ENCODE data around the gene NFS1.
A peak's percentile ranks its signal among the peaks of the same experiment; 100 is the strongest.
"Not testable (repeated sequence)": the region's sequence is repeated elsewhere in the genome, so short reads cannot be mapped to it uniquely, and the experiment has no call there.

DNA sequence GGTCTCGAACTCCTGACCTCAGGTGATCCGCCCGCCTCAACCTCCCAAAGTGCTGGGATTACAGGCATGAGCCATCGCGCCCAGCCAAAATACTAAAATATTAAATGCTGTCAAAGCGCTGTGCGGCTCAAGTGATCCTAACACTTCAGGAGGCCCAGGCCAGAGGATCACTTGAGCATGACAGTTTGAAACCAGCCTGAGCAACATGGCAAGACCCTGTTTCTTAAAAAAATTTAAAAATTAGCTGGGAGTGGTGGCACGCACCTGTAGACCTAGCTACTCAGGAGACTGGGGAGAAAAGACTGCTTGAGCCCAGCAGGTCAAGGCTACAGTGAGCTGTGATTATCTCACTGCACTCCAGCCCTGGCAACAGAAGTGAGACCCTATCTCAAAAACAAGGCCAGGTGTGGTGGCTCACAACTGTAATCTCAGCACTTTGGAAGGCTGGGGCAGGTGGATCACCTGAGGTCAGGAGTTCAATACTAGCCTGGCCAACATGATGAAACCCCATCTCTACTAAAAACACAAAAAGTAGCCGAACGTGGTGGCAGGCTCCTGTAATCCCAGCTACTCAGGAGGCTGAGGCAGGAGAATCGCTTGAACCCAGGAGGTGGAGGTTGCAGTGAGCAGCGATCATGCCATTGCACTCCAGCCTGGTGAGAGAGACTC, 24.6 kb upstream of the NFS1 start:
- TF ChIP-seq POLR2A (IDR thresholded peaks at IDR 0.05; ENCODE audit: low read depth, low read length); TAF1 (IDR thresholded peaks at IDR 0.05; ENCODE audit: borderline replicate concordance, low read depth, low read length): not testable (repeated sequence)
- peak; percentile 7; the same call in 1 of the 2 replicates for TF ChIP-seq POLR2AphosphoS5 (IDR thresholded peaks at IDR 0.05; ENCODE audit: low read depth, low read length)

Measured in GM12892 (cell line).